Fibroblast of skin of abdomen (primary cell): ENCODE results near the gene SPATA12.
A peak's percentile ranks its signal among the peaks of the same experiment; 100 is the strongest.
"Not testable (repeated sequence)": the region's sequence is repeated elsewhere in the genome, so short reads cannot be mapped to it uniquely, and the experiment has no call there.

ENCODE experiments used
- DNase-seq: peaks from one replicate; pipeline ENCODE4 v3.0.0-alpha.2; 2013

The SPATA12 gene

DNA sequence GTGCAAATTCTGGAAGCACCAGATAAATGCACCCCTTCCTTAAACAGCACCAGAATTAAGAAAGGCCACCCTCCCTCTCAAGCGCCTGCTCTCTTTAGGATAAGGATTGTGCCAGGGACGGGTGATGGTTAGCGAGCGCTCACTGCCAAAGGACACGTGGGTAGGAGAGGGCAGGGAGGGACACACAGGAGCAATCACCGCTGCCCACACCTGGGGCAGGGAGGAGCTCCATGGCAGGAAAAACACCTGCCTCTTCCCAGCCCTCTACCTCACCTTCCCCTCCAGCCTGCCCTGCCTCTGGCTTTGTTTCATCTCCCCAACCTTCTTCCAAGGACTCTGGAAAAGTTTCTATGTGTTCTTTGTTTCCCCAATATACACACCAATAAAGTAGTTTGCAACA lies 7.3 kb upstream of the SPATA12 start:
- DNase-seq, result no peak

- no peak for DNase-seq
Measured at GRCh38 chr3:57057351-57057750, 3.1 kb upstream of the SPATA12 start.

GRCh38 chr3:57059411-57059810 lies 1.1 kb upstream of the SPATA12 start:
- DNase-seq, result no peak

- no peak for DNase-seq
Measured at GRCh38 chr3:57061556-57061955, 1.1 kb downstream of the SPATA12 start.

DNA sequence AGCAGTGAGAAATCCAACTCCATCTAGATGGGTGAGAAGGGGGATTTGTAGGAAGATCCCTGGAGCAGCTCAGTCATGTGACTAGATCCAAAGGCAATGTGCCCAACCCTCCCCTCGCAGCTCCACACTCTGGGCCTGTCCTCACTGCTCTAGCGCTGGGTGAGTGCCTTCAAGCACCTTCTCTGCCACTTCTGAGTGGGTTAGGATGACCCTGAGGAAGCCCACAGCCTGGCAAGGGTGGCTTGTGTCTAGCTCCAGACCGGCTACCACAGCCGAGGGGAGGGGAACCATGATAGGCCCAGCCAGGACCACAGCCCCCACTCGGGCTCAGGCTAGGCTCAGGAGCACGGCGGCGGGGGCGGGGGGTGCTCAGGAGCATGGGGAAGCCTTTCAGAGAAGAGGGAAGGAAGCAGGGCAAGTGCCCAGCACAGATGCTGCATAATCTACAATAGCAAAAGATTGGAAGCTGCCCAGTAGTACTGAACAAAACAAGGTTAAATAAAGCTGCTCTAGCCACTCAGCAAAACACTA lies 1.7 kb downstream of the SPATA12 start:
- no peak for DNase-seq

- no peak for DNase-seq
Measured at GRCh38 chr3:57063032-57063431, 2.6 kb downstream of the SPATA12 start.

GRCh38 chr3:57064001-57064400 lies 3.5 kb downstream of the SPATA12 start:
- DNase-seq, result no peak

DNA sequence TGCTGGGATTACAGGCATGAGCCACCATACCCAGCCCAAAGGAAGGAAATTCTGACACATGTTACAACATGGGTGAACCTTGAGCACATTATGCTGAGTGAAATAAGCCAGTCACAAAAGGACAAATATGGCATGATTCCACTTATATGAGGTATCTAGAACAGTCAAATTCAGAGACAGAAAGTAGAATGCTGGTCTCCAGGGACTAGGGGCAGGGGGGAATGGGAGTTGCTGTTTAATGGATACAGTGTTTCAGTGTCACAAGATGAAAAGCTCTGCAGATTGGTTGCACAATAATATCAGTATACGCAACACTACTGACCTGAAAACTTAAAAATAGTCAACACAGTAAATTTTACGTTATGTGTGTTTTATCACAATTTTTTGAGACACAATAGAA lies 4.1 kb downstream of the SPATA12 start:
- no peak for DNase-seq

DNA sequence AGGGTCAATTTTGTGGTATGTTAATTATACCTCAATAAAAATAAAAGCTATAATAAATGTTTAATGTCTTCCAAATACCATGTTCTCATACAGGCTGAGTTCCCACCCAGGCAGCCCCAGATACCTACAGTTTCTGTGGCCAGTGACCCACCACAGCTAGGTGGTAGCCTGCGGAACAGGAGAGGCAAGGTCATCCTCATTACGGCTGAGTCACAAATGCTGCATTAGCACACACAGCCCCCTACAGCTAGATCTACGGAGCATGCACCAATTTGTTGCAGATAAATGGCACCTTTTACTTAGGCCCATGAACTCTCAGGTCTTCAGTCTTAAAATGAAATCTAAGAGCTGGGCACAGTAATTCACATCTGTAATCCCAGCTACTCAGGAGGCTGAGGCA lies 5.1 kb downstream of the SPATA12 start:
- DNase-seq, result no peak

DNA sequence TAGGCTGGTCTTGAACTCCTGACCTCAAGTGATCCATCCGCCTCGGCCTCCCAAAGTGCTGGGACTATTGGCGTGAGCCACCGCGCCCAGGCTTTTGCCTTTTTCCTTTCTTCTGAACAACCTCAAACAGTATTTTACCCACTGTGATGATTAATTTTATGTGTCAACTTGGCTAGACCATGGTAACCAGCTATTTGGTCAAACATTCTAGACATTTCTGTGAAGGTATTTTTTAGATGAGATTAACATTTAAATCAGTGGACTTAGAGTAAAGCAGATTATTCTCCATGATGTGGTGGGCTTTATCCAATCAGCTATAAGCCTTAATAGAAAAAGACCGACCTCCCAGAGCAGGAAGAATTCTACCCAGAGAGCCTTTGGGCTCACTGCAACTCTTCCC lies 6.0 kb downstream of the SPATA12 start:
- DNase-seq, result no peak

- DNase-seq, result peak; percentile 83
Measured at GRCh38 chr3:57068437-57069089, 8.1 kb downstream of the SPATA12 start.

DNA sequence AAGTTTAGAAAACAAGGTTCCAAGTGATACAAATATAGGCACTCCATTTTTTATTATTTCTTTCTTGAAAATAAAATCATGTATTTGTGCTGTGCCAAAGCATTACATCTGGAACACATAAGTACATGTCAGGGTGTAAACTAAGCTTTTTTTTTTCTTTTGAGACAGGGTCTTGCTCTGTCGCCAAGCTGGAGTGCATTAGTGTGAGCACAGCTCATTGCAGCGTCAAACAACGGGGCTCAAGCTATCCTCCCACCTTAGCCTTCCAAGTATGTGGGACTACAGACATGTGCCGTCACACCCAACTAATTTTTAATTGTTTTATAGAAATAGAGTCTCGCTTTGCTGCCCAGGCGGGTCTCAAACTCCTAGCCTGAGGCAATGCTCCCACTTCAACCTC lies 9.0 kb downstream of the SPATA12 start:
- DNase-seq, result no peak

DNA sequence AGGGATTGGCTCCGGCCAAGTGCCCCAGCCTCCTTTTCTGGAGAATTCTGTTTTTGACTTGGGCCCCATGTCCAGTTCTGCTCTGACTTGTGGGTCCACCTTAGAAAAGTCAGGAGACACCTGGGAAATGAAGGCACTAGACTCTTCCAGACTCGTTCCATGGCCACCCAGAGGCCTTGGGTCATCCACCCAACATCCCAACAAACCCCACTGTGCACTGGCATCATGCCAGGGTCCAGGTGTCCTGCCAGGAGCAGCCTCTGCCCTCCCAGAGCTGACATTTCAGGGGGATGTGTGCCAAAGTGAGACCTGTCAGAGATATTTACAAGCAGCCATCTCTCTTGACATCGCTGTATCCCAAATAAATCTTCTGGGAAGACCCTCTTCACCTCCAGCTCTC lies 13.2 kb downstream of the SPATA12 start:
- no peak for DNase-seq

GRCh38 chr3:57074135-57074534 lies 13.7 kb downstream of the SPATA12 start:
- DNase-seq, result no peak

GRCh38 chr3:57076422-57076951 lies 16.0 kb downstream of the SPATA12 start:
- DNase-seq, result no peak

- no peak for DNase-seq
Measured at GRCh38 chr3:57077630-57078343, 17.3 kb downstream of the SPATA12 start.

GRCh38 chr3:57078344-57078634 lies 17.8 kb downstream of the SPATA12 start:
- DNase-seq, result peak; percentile 58

DNA sequence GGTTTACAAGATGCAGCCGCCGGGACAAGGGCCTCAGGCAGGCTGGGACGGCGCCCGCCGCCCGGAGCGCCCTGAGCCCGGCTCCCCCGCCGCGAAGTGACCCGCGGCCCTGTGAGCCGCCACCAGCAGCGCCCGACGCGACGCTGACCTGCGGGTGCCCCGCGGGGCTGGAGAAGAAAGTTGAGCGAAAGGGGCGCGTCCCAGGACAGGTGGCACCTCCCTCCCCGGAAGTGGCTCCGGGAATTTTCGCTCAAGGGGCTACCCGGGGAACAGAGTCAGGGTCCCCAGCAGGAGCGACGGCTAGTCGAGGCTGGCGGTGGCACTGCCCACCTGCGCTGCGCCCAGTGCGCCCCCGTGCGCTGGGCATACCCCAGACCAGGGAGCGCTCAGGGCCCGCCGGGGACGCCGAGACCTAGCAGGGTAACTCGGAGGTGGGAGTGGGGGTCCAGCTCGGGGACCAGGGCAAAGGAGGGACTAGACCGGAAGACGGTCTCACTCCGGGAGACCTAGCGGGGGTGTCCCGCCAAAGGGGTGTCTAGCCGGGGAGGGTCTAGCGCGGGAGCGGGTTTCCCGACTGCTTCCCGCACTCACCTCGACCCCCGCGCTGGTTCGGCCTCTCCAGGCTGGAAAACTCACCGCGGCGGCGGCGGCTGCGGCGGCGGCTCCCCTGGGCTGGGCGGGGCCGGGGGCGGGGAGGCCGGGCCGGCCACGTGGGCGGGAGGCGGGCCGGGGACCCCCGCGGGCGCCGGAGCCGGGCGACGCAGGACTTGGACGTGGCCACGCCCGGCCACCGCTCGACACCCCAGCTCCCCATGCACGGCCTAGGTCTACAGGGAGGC lies 18.4 kb downstream of the SPATA12 start:
- peak; percentile 46 for DNase-seq

DNA sequence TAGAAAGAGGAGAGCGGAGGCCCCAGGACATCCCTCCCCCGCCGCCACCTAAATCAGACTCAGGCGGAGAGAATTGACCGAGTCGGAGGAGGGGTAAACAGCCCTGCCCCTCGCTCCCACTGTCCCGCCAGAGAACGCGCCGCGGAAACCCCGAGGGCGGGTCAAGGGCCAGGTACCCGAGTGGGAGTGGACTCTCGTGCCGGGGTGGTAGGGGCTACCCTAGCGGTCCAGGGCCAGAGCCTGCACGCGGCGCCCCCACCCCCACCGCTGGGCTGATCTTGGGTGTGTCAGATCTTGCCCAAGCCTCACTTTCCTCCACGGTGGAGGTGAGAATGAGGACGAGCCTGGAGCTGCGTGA lies 19.0 kb downstream of the SPATA12 start:
- DNase-seq, result no peak

GRCh38 chr3:57080171-57080570 lies 19.7 kb downstream of the SPATA12 start:
- no peak for DNase-seq

GRCh38 chr3:57081173-57081572 lies 20.7 kb downstream of the SPATA12 start:
- no peak for DNase-seq

DNA sequence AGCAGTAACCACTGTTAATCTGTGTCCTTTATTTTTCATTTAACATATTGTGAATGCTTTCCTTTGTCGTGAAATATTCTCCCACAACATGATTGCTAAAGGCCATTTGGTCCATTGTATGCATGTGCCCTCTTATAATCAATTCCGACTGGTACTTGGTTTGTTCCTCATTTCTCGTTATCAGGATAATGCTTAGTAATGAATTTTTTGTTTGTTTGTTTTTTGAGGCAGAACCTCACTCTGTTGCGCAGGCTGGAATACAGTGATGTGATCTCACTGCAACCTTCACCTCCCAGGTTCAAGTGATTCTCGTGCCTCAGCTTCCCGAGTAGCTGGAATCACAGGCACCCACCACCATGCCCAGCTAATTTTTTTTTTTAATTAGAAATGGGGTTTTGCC lies 22.0 kb downstream of the SPATA12 start:
- no peak for DNase-seq

GRCh38 chr3:57083266-57083995 lies 23.0 kb downstream of the SPATA12 start:
- DNase-seq, result not testable (repeated sequence)
